Subcutaneous abdominal adipose tissue (tissue), 5 donors: ENCODE measurements around the gene CACNG7.

Source experiments
- H3K27ac ChIP-seq: one replicate; pipeline ENCODE4 v1.7.0; 2013; ENCODE audit warnings: low read depth, mild to moderate bottlenecking, inconsistent platforms, low read length, moderate library complexity
- H3K27me3 ChIP-seq, 5 donors: one replicate each; pipeline ENCODE4 v1.7.0; 2013; ENCODE audit warnings: low read length in 5 of 5, inconsistent platforms in 1 of 5; ENCODE audit not compliant: control insufficient read depth in 5 of 5, insufficient read depth in 4 of 5
- H3K36me3 ChIP-seq, 5 donors: one replicate each; pipeline ENCODE4 v1.7.0; 2013; ENCODE audit warnings: low read length in 5 of 5; ENCODE audit not compliant: control insufficient read depth in 5 of 5, insufficient read depth in 5 of 5
- H3K4me1 ChIP-seq, 5 donors: one replicate each; pipeline ENCODE4 v1.7.0; 2013; ENCODE audit warnings: low read length in 5 of 5, mild to moderate bottlenecking in 3 of 5, moderate library complexity in 1 of 5; ENCODE audit not compliant: control insufficient read depth in 5 of 5, insufficient read depth in 5 of 5
- H3K4me3 ChIP-seq, 5 donors: one replicate each; pipeline ENCODE4 v1.7.0; 2013; ENCODE audit warnings: low read length in 5 of 5, low read depth in 1 of 5
- H3K9ac ChIP-seq, 5 donors: one replicate each; pipeline ENCODE4 v1.7.0; 2013; ENCODE audit warnings: low read length in 5 of 5, mild to moderate bottlenecking in 4 of 5, moderate library complexity in 3 of 5
- H3K9me3 ChIP-seq, 5 donors: one replicate each; pipeline ENCODE4 v1.7.0; 2013; ENCODE audit warnings: low read length in 5 of 5; ENCODE audit not compliant: control insufficient read depth in 5 of 5
- donor health status: healthy.
- donor health status: healthy.
- donor health status: healthy.
- donor health status: healthy.
- donor health status: healthy.

CACNG7 gene

DNA sequence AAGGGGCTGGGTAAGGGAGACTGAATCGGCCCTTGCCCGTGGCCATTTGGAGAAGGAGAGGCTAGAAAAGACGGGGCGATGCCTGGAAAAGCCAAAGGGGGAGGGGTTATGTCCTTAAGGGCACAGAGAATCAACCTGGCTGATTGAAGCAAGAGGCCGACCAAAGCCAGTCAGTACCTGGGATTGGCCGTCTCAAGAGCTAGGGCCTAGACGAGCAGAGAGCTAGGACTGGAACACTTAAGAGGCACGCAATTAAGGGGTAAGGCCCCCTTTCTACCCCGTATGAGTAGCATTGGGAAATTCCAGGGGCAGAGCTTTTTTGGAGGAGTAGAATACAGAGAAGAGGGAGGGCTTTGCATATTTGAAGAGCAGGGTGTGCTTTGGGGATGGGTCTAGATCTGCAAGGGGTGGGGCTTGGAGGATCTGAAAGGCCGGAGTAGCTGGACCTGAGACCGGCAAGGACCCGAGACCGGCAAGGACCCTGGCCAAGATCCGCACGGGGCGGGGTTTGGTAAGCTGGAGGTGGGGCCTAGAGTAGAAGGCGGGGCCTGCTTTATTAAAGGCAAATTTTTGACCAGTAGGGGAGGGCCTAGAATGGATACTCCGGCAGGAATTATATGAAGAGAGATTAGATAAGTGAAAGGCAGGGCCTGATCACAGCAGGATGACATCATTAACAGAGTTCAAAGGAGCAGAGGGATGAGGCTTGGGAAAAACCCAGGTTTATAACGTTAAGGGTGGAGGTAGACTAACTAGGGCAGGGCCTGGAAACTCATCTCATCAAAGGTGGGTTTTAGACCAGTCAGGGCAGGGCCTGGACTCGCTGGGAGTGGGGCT, 71.7 kb downstream of the CACNG7 start:
- Histone ChIP-seq H3K9ac (no peak overlapping the region), H3K4me3 (peak overlapping the region; percentile 8 to 57 (median 44)), H3K9me3 (peaks cover 0 to 5% (median 0%) of the 10 kb centered on the region in 5 donors), H3K27me3 (peaks cover 30 to 54% (median 44%) of the 10 kb centered on the region in 5 donors), H3K4me1 (peaks cover 12 to 36% (median 27%) of the 10 kb centered on the region in 5 donors), H3K36me3 (peaks cover 0 to 3% (median 0%) of the 10 kb centered on the region in 5 donors), H3K27ac (no peak overlapping the region)

DNA sequence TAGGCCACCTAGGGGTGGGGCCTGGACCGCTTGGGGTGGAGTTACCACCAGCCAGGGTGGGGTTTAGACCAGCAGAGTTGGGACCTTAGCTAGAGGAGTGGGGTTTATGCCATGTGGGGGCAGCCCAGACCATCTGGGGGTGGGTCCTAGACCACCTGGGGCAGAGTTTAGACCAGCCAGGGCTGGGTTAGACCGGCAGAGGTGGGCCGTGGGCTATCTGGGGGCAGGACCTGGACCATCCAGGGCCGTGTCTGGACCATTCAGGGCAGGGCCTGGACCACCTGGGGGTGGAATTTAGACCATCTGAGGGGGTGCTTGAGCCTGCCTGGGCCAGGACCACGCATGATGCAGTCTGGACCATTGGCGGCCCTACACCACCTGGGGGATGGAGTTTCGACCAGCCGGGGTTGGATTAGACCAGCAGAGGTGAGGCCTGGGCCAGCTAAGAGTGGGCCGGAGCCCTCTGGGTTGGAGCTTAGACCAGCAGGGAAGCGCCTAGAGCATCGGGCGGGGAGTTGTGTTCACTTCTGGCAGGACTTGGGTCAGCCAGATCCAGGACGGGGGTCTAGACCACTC, 72.4 kb downstream of the CACNG7 start:
- Histone ChIP-seq H3K9me3 (peaks cover 0 to 5% (median 0%) of the 10 kb centered on the region in 5 donors), H3K36me3 (peaks cover 0 to 3% (median 0%) of the 10 kb centered on the region in 5 donors), H3K27ac (no peak overlapping the region), H3K4me3 (no peak overlapping the region), H3K4me1 (peaks cover 12 to 36% (median 27%) of the 10 kb centered on the region in 5 donors), H3K27me3 (peaks cover 30 to 54% (median 44%) of the 10 kb centered on the region in 5 donors), H3K9ac (no peak overlapping the region)

DNA sequence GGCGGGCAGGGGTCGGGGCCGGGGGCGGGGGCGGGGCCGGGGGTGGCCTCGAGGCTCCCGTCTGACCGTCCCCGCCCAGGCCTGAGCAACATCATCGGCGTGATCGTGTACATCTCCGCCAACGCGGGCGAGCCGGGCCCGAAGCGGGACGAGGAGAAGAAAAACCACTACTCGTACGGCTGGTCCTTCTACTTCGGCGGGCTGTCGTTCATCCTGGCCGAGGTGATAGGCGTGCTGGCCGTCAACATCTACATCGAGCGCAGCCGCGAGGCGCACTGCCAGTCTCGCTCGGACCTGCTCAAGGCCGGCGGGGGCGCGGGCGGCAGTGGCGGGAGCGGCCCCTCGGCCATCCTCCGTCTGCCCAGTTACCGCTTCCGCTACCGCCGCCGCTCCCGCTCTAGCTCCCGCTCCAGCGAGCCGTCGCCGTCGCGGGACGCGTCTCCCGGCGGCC, 72.9 kb downstream of the CACNG7 start:
- peaks cover 30 to 50% (median 42%) of the 10 kb centered on the region in 5 donors for H3K27me3 ChIP-seq
- peaks cover 0 to 5% (median 0%) of the 10 kb centered on the region in 5 donors for H3K9me3 ChIP-seq
- no peak overlapping the region for H3K27ac ChIP-seq
- H3K36me3 ChIP-seq = peaks cover 0 to 3% (median 0%) of the 10 kb centered on the region in 5 donors
- H3K4me3 ChIP-seq = peak overlapping the region in 3 of 5 donors; percentile 39 to 59 (median 52)
- peak overlapping the region in 1 of 5 donors; percentile 39 for H3K9ac ChIP-seq
- H3K4me1 ChIP-seq = peaks cover 10 to 36% (median 27%) of the 10 kb centered on the region in 5 donors

DNA sequence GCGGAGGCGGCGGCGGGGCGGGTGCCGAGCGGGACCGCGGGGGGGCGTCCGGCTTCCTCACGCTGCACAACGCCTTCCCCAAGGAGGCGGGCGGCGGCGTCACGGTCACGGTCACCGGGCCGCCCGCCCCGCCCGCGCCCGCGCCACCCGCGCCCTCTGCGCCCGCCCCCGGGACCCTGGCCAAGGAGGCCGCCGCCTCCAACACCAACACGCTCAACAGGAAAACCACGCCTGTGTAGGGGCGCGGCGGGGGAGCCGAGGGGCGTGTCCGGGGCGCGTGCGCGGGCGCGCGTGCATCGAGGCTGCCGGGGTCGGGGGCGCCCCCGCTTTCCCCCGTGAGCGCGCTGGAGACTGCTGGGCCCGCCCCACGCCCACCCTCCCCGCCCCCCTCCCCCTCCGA, 73.5 kb downstream of the CACNG7 start:
- Histone ChIP-seq H3K36me3 (peaks cover 0 to under 1% (median 0%) of the 10 kb centered on the region in 5 donors), H3K27ac (no peak overlapping the region), H3K9me3 (peaks cover 0 to 5% (median 0%) of the 10 kb centered on the region in 5 donors), H3K9ac (no peak overlapping the region), H3K4me3 (no peak overlapping the region), H3K27me3 (peaks cover 30 to 46% (median 41%) of the 10 kb centered on the region in 5 donors), H3K4me1 (peaks cover 5 to 35% (median 27%) of the 10 kb centered on the region in 5 donors)

DNA sequence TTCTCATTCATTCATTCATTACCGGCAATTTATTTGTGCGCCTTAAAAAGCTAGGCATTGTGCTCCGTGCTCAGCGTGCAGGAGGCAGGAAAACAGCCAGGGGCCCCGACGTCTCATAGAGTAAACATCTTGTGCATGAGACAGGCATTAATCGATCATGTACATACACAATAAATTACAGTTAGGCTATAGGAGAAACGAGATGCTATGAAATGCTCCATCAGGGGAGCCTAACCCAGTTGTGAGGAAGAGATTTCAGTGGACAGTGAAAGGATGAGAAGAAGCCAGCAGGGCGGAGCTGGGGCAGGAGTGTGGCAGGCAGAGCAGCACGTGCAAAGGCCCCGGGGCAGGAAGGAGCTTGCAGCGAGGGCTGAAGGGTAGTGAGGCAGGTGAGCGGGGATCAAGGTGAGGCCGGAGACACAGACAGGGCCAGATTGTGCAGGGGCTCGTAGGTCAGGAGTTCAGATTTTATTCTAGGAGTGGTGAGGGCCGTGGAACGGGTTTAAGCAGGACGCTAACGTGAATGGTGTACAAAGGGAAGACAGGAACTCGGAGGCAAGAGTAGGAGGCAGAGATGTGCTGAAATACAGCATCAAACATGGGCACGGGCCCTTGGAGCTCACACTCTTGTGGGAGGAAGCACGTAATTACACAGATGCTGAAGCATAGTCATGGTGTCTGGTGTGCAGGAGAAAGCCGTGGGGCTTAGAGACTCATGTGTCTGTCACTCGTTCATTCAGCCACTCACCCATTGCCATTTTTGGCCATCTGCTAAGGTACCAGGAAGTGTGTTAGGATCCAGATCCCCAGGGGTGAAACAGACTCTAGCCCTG, 74.6 kb downstream of the CACNG7 start:
- H3K4me3 ChIP-seq = no peak overlapping the region

DNA sequence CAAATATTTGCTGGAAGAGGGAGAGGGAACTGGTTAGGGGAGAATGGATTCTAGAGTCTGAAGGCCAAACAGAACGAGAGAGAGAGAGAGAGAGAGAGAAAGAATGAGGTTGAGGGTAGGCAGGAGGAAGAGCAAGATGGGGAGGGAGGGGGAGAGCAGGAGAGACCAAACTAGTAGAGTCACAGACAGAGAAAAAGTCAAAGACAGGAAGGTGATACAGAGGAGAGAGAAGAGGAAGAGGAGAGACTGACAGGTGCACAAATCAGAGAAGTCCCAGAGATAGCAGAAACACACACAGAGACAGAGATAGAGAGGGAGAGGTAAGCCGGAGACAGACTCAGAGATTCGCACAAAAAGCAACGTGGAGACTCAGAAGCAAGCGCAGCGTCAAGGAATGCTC, 76.8 kb downstream of the CACNG7 start:
- H3K27me3 ChIP-seq = peaks cover 19 to 30% (median 20%) of the 10 kb centered on the region in 5 donors
- peaks cover 0 to 5% (median 0%) of the 10 kb centered on the region in 5 donors for H3K9me3 ChIP-seq
- H3K36me3 ChIP-seq = no peaks in the 10 kb centered on the region
- H3K9ac ChIP-seq = no peak overlapping the region
- H3K4me3 ChIP-seq = no peak overlapping the region
- H3K27ac ChIP-seq = no peak overlapping the region
- H3K4me1 ChIP-seq = peaks cover 0 to 17% (median 4%) of the 10 kb centered on the region in 5 donors

More for the DNA sequence above, 74.6 kb downstream of the CACNG7 start:
- H3K36me3 ChIP-seq = no peaks in the 10 kb centered on the region
- H3K9ac ChIP-seq = no peak overlapping the region
- no peak overlapping the region for H3K27ac ChIP-seq
- peaks cover 0 to 26% (median 18%) of the 10 kb centered on the region in 5 donors for H3K4me1 ChIP-seq
- H3K27me3 ChIP-seq = peaks cover 28 to 42% (median 37%) of the 10 kb centered on the region in 5 donors
- peaks cover 0 to 5% (median 0%) of the 10 kb centered on the region in 5 donors for H3K9me3 ChIP-seq

DNA sequence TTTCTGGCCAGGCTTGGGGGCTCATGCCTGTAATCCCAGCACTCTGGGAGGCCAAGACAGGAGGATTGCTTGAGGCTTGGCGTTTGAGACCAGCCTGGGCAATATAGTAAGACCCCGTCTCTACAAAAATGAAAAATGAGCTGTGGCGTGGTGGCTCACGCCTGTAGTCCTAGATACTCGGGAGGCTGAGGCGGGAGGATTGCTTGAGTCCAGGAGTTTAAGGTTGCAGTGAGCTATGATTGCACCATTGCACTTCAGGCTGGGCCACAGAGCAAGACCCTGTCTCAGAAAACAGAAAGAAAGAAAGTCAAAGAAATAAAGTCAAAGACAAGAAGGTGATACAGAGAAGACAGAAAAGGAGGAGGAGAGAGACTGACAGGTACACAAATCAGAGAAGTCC, 79.9 kb downstream of the CACNG7 start:
- Histone ChIP-seq H3K9ac (no peak overlapping the region), H3K4me1 (peaks cover 0 to 11% (median 5%) of the 10 kb centered on the region in 5 donors), H3K9me3 (no peaks in the 10 kb centered on the region), H3K4me3 (no peak overlapping the region), H3K27me3 (peaks cover 27 to 38% (median 29%) of the 10 kb centered on the region in 5 donors), H3K36me3 (no peaks in the 10 kb centered on the region), H3K27ac (no peak overlapping the region)

DNA sequence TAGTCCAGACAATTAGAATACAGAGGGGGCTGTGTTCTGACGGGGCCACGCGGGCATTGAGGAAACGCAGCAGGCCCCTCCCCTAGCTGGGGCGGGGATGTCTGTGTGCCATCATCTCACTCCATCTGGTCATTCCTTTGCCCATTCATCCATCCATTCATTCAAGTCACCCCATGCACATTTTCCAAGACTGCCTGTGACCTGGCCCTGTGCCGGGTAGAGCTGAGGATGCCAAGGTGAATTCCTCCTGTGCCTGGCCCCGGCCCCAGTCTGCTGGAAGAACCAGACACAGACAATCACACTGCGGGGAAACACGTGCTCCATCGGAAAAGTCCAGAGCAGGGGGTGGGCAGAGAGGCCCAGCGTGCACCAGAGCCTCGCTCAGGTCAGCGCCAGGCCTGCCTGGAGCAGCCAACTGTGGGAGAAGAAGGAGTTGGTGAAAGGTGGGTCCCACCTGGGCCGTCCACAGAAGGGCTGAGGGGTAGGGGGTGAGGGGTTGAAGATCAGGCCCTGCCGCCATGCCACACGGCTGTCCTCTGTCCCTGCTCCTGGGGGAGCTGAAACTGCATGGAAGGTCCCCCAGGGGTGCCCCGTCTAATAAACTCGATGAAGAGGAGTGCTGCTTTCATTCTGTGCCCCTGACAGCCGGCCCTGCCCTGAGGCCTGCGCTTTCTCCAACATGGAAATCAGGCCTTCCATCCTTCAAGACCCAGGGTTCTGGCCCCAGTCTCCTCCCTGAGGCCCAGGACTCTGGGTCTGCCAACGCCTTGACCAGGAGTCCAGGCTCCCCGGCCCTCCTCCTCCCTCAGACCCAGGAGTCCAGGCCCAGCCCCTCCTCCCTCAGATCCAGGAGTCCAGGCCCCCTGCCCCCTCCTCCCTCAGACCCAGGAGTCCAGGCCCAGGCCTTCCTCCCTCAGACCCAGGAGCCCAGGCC, 80.8 kb downstream of the CACNG7 start:
- no peak overlapping the region for H3K4me3 ChIP-seq
- H3K27me3 ChIP-seq = peaks cover 26 to 38% (median 31%) of the 10 kb centered on the region in 5 donors
- no peaks in the 10 kb centered on the region for H3K36me3 ChIP-seq

More for the DNA sequence above, 80.8 kb downstream of the CACNG7 start:
- Histone ChIP-seq H3K9me3 (no peaks in the 10 kb centered on the region), H3K27ac (no peak overlapping the region), H3K4me1 (peaks cover 0 to 11% (median 5%) of the 10 kb centered on the region in 5 donors), H3K9ac (no peak overlapping the region)
